H9 (cell line): Measurements from ENCODE around the gene ARID1B. TPM values are rescaled to one million over a fixed set of nuclear protein-coding genes. Genes with fewer than 3 reads are reported as not detected.

Source experiments
- DNase-seq: peaks from one replicate; pipeline ENCODE4 v3.0.0-alpha.2; 2017
- H2AFZ ChIP-seq: one replicate; pipeline ENCODE4 v1.6.1; 2013; ENCODE audit warnings: mild to moderate bottlenecking, low read length, control low read depth, moderate library complexity
- H2AK5ac ChIP-seq: 2 replicates; pipeline ENCODE4 v1.6.1; 2013; ENCODE audit warnings: low read length, control low read depth, mixed read lengths; ENCODE audit not compliant: insufficient read length
- H2BK120ac ChIP-seq: one replicate; pipeline ENCODE4 v1.6.1; 2013; ENCODE audit warnings: low read depth, mild to moderate bottlenecking, low read length, control low read depth, inconsistent platforms; ENCODE audit not compliant: poor library complexity, severe bottlenecking
- H2BK12ac ChIP-seq: 2 replicates; pipeline ENCODE4 v1.6.1; 2013; ENCODE audit warnings: low read length, control low read depth, mixed read lengths, low read depth; ENCODE audit not compliant: insufficient read length
- H2BK15ac ChIP-seq: 2 replicates; pipeline ENCODE4 v1.6.1; 2013; ENCODE audit warnings: low read depth, low read length, control low read depth
- H2BK20ac ChIP-seq: one replicate; pipeline ENCODE4 v1.6.1; 2013; ENCODE audit warnings: low read depth, mild to moderate bottlenecking, low read length, control low read depth, inconsistent platforms; ENCODE audit not compliant: poor library complexity, severe bottlenecking
- H2BK5ac ChIP-seq: 2 replicates; pipeline ENCODE4 v1.6.1; 2013; ENCODE audit warnings: low read length, control low read depth, mixed read lengths; ENCODE audit not compliant: insufficient read length
- H3K14ac ChIP-seq: 2 replicates; pipeline ENCODE4 v1.6.1; 2013; ENCODE audit warnings: low read length, control low read depth; ENCODE audit not compliant: insufficient read depth
- H3K18ac ChIP-seq: 2 replicates; pipeline ENCODE4 v1.6.1; 2013; ENCODE audit warnings: low read depth, mild to moderate bottlenecking, mixed read lengths, low read length, control low read depth; ENCODE audit not compliant: insufficient read length
- H3K23ac ChIP-seq: 2 replicates; pipeline ENCODE4 v1.6.1; 2013; ENCODE audit warnings: low read length, control low read depth, mixed read lengths, low read depth; ENCODE audit not compliant: insufficient read length
- H3K23me2 ChIP-seq: 2 replicates; pipeline ENCODE4 v1.6.1; 2013; ENCODE audit warnings: low read depth, mild to moderate bottlenecking, mixed read lengths, low read length, control low read depth; ENCODE audit not compliant: insufficient read length, poor library complexity, severe bottlenecking
- H3K27ac ChIP-seq: 2 replicates; pipeline ENCODE4 v1.5.1; 2013; ENCODE audit warnings: low read length, control low read depth, mixed read lengths, low read depth; ENCODE audit not compliant: insufficient read length
- H3K27me3 ChIP-seq: 2 replicates; pipeline ENCODE4 v1.6.1; 2013; ENCODE audit warnings: low read length, control low read depth, inconsistent platforms; ENCODE audit not compliant: insufficient read depth
- H3K4ac ChIP-seq: 2 replicates; pipeline ENCODE4 v1.6.1; 2013; ENCODE audit warnings: low read depth, mild to moderate bottlenecking, control low read depth, inconsistent platforms, low read length, moderate library complexity
- H3K4me1 ChIP-seq: 2 replicates; pipeline ENCODE4 v1.6.1; 2013; ENCODE audit warnings: low read length, control low read depth, inconsistent platforms; ENCODE audit not compliant: insufficient read depth
- H3K4me2 ChIP-seq: 2 replicates; pipeline ENCODE4 v1.6.1; 2013; ENCODE audit warnings: low read length, control low read depth, mixed read lengths; ENCODE audit not compliant: insufficient read length, insufficient read depth
- H3K56ac ChIP-seq: 2 replicates; pipeline ENCODE4 v1.6.1; 2013; ENCODE audit warnings: low read depth, mild to moderate bottlenecking, mixed read lengths, low read length, control low read depth; ENCODE audit not compliant: insufficient read length
- H3K79me1 ChIP-seq: 2 replicates; pipeline ENCODE4 v1.6.1; 2013; ENCODE audit warnings: low read depth, mild to moderate bottlenecking, moderate library complexity, low read length, control low read depth, inconsistent platforms; ENCODE audit not compliant: insufficient read depth, poor library complexity, severe bottlenecking
- H3K79me2 ChIP-seq: 2 replicates; pipeline ENCODE4 v1.6.1; 2013; ENCODE audit warnings: low read length, control low read depth, inconsistent platforms; ENCODE audit not compliant: insufficient read depth
- H3K9ac ChIP-seq: 2 replicates; pipeline ENCODE4 v1.6.1; 2013; ENCODE audit warnings: low read length, control low read depth, mixed read lengths; ENCODE audit not compliant: insufficient read length; ENCODE audit errors: extremely low read depth
- H3K9me3 ChIP-seq: one replicate; pipeline ENCODE4 v1.6.1; 2013; ENCODE audit warnings: low read depth, low read length, inconsistent platforms; ENCODE audit not compliant: control insufficient read depth
- H3T11ph ChIP-seq: one replicate; pipeline ENCODE4 v1.6.1; 2013; ENCODE audit warnings: mild to moderate bottlenecking, low read length, control low read depth, inconsistent platforms
- H4K20me1 ChIP-seq: one replicate; pipeline ENCODE4 v1.6.1; 2013; ENCODE audit not compliant: control insufficient read depth, insufficient read length, insufficient read depth
- H4K5ac ChIP-seq: 2 replicates; pipeline ENCODE4 v1.6.1; 2013; ENCODE audit warnings: low read depth, mild to moderate bottlenecking, mixed read lengths, low read length, control low read depth; ENCODE audit not compliant: insufficient read length
- H4K8ac ChIP-seq: replicated peaks from 2 replicates; pipeline ENCODE4 v1.6.1; 2013; ENCODE audit warnings: low read length, control low read depth, mixed read lengths, low read depth; ENCODE audit not compliant: insufficient read length
- H4K91ac ChIP-seq: 2 replicates; pipeline ENCODE4 v1.6.1; 2013; ENCODE audit warnings: low read depth, mild to moderate bottlenecking, moderate library complexity, mixed read lengths, low read length, control low read depth; ENCODE audit not compliant: insufficient read length
- H3K27ac Mint-ChIP-seq, 3 experiments: 2 replicates in 2 of 3; 3 replicates in 1 of 3; pipeline ENCODE4 v1.8.0; 2020 to 2021; ENCODE audit warnings: mixed read lengths in 3 of 3, mild to moderate bottlenecking in 1 of 3, moderate library complexity in 1 of 3
- H3K27me3 Mint-ChIP-seq: 2 replicates; pipeline ENCODE4 v1.8.0; 2021; ENCODE audit warnings: low read depth, mild to moderate bottlenecking, moderate library complexity, mixed read lengths
- H3K36me3 Mint-ChIP-seq, 3 experiments: 2 replicates in 2 of 3; 3 replicates in 1 of 3; pipeline ENCODE4 v1.8.0; 2020 to 2021; ENCODE audit warnings: low read depth in 3 of 3, mixed read lengths in 3 of 3; ENCODE audit not compliant: insufficient read depth in 1 of 3
- H3K4me1 Mint-ChIP-seq, 2 experiments: 2 replicates each; pipeline ENCODE4 v1.8.0; 2020; ENCODE audit warnings: mixed read lengths in 2 of 2
- H3K4me3 Mint-ChIP-seq, 2 experiments: 2 replicates in 1 of 2; 3 replicates in 1 of 2; pipeline ENCODE4 v1.8.0; 2020 to 2021; ENCODE audit warnings: mild to moderate bottlenecking in 2 of 2, mixed read lengths in 2 of 2, moderate library complexity in 1 of 2
- H3K9me3 Mint-ChIP-seq, 2 experiments: 2 replicates in 1 of 2; 3 replicates in 1 of 2; pipeline ENCODE4 v1.8.0; 2020; ENCODE audit warnings: mild to moderate bottlenecking in 2 of 2, mixed read lengths in 2 of 2, moderate library complexity in 1 of 2
- CTCF ChIP-seq: fragments of 200-600 bp; sonication (generic); conservative IDR thresholded peaks from 3 replicates; pipeline ENCODE4 v1.8.0; 2021; ENCODE audit warnings: antibody characterized with exemption, mild to moderate bottlenecking
- WGBS: extraction: QIAGEN DNeasy Blood & Tissue Kit; methylation state at CpG from one replicate; pipeline ENCODE4 v1.1.7; 2013; ENCODE audit warnings: missing lambda C conversion rate, low lambda C conversion rate, mixed read lengths; ENCODE audit not compliant: insufficient read length; ENCODE audit errors: extremely low coverage; 5-methylcytosine and 5-hydroxymethylcytosine counted together
- total RNA-seq: library from RNA; stranded (reverse); gene quantifications from 2 replicates; pipeline ENCODE4 v1.2.1, GENCODE V29; 2021

Gene ARID1B
- total RNA-seq, 1 experiment from 2014 or later = 88.2 TPM

GRCh38 chr6:157184202-157185015, 407.2 kb downstream of the ARID1B start:
- Histone ChIP-seq H2BK12ac (no peak overlapping the region), H4K20me1 (no peaks in the 10 kb centered on the region), H2AFZ (no peak overlapping the region), H3K56ac (no peak overlapping the region), H3K18ac (no peak overlapping the region), H3K79me2 (no peaks in the 10 kb centered on the region), H2BK120ac (no peak overlapping the region), H2BK15ac (no peak overlapping the region), H2BK20ac (no peak overlapping the region), H3K27ac (no peak overlapping the region), H3K9ac (no peak overlapping the region), H4K8ac (no peak overlapping the region), H3K27me3 (no peaks in the 10 kb centered on the region), H3K79me1 (no peaks in the 10 kb centered on the region), H3K4me1 (0 out of 2 replicates have a peak, but pooled peaks cover 2% of the 10 kb centered on the region), H3K14ac (no peak overlapping the region), H3K4ac (no peak overlapping the region), H2AK5ac (no peak overlapping the region), H3K9me3 (no peaks in the 10 kb centered on the region), H3K23me2 (no peaks in the 10 kb centered on the region), H2BK5ac (no peak overlapping the region), H3K4me2 (no peak overlapping the region), H4K5ac (no peak overlapping the region), H3T11ph (no peak overlapping the region), H4K91ac (no peak overlapping the region), H3K23ac (no peak overlapping the region)
- Mint-ChIP-seq H3K4me1 (peaks cover 15 to 19% of the 10 kb centered on the region in 2 experiments), H3K9me3 (no peaks in the 10 kb centered on the region), H3K4me3 (0 out of 5 replicates have a peak overlapping the region, but pooled peaks of 1 of the 2 experiments have one; percentile 27), H3K27ac (peak overlapping the region; percentile 22 to 90 (median 58); a peak in 3 of 7 replicates), H3K36me3 (peaks cover 16 to 45% (median 32%) of the 10 kb centered on the region in 3 experiments), H3K27me3 (no peaks in the 10 kb centered on the region)
- no CpG with 5 or more reads among the region's 25 CpGs for WGBS
- peak; percentile 94 for TF ChIP-seq CTCF
- DNase-seq = peak; percentile 88
